GM10248 (cell line): ENCODE data around the gene PRKCB.

ENCODE experiments used
- CTCF ChIA-PET: fragments of 300-600 bp; sonication (Branson Sonifier 250); formaldehyde crosslinking; extraction: SDS; loops from one replicate; lab custom pipeline; 2021; ENCODE audit warnings: antibody characterized with exemption; lab: Yijun Ruan, JAX
- POLR2A ChIA-PET: fragments of 350-650 bp; sonication (Branson Sonifier 250); formaldehyde crosslinking; extraction: SDS; loops from one replicate; lab custom pipeline; 2020; ENCODE audit warnings: antibody characterized with exemption; lab: Yijun Ruan, JAX
- DNase-seq: peaks from one replicate; pipeline ENCODE4 v3.0.0; 2012; ENCODE audit errors: extremely low spot score
- TF ChIP-seq, protein P1 (sequence below): IDR thresholded peaks from 2 replicates; pipeline ENCODE4 v1.5.1; 2012; ENCODE audit warnings: mild to moderate bottlenecking, low read depth; ENCODE audit errors: extremely low read depth, missing control alignments, control extremely low read depth

PRKCB gene

DNA sequence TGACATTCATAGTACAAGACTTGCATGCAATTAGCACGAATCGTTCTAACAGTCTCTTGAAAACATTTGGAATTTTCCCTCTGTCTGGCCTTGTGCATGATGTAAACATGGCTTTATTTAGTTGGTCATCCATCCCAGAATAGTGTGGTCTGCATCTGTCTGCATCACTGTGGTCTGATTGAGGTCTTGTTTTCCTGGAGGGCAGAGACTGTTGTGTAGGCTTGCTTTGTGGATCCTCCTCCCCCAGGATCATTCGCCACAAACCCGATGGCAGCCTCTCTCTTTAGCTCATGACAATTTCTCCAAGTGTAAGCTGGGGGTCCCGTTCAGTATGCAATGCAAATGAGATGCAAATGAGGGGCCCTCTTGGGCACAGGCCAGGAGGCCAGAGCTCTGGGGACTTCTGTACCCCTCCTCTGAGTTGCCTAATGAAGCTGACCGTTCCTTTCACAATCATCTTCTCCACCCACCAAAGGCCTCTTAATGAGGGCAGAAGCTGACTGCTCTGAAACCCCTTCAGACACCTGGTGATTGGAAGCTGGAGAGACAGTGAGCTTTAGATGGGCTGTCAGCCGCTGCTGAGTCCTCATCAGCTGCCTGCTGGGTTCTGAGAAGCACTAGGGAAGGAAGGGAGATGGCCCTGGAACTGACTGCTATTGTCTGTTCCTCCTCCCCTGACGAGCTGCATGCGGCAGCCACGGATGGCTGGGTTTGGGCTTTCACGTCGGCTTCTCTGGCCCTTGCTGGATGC is 219.1 kb downstream of the PRKCB start:
- TF ChIP-seq, protein P1, sequence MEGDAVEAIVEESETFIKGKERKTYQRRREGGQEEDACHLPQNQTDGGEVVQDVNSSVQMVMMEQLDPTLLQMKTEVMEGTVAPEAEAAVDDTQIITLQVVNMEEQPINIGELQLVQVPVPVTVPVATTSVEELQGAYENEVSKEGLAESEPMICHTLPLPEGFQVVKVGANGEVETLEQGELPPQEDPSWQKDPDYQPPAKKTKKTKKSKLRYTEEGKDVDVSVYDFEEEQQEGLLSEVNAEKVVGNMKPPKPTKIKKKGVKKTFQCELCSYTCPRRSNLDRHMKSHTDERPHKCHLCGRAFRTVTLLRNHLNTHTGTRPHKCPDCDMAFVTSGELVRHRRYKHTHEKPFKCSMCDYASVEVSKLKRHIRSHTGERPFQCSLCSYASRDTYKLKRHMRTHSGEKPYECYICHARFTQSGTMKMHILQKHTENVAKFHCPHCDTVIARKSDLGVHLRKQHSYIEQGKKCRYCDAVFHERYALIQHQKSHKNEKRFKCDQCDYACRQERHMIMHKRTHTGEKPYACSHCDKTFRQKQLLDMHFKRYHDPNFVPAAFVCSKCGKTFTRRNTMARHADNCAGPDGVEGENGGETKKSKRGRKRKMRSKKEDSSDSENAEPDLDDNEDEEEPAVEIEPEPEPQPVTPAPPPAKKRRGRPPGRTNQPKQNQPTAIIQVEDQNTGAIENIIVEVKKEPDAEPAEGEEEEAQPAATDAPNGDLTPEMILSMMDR: no peak
- ChIA-PET POLR2A (no interaction called here), CTCF (interaction anchor here (0.6 to 3.7 kb wide), 4 partner anchors 9 to 254 kb away, joined by 3 to 27 read pairs (median 10); no protein-coding TSS in a partner anchor)
- DNase-seq: no peak

DNA sequence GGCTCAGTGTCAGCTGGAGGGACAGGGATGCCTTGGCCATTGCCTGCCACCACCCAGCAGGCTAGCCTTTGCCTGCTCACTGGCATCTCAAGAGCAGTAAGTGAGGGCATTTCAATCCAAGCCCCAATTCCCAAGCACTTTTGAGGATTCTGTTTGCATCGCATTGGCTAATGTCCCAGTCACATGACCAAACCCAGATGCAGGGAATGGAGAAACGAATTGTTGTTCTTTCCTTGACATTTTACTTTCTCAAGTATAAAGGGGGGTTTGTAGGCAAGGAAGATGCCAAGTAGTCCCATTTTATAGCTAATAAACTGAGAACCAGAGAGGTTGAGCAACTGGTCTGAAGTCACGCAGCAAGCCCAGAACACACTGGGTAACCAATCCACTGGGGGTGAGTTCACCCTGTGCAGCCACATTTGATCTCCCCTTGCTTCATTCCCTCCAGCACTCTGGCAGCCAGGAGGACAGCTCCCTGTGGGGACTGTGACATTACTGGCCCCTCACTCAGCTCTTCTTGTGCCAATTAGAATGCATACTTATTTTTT is 226.6 kb downstream of the PRKCB start:
- DNase-seq: no peak
- CTCF ChIA-PET: interaction anchor here (0.6 to 1.0 kb wide), 3 partner anchors 8 to 191 kb away, joined by 3 read pairs; no protein-coding TSS in a partner anchor
- POLR2A ChIA-PET: no interaction called here
- TF ChIP-seq, protein P1: no peak

GRCh38 chr16:24069036-24069590 is 233.3 kb downstream of the PRKCB start:
- DNase-seq: no peak
- ChIA-PET CTCF (interaction anchor here (0.6 to 4.1 kb wide), 3 partner anchors 10 to 185 kb away, joined by 3 to 34 read pairs (median 14); no protein-coding TSS in a partner anchor), POLR2A (no interaction called here)
- TF ChIP-seq, protein P1: no peak

DNA sequence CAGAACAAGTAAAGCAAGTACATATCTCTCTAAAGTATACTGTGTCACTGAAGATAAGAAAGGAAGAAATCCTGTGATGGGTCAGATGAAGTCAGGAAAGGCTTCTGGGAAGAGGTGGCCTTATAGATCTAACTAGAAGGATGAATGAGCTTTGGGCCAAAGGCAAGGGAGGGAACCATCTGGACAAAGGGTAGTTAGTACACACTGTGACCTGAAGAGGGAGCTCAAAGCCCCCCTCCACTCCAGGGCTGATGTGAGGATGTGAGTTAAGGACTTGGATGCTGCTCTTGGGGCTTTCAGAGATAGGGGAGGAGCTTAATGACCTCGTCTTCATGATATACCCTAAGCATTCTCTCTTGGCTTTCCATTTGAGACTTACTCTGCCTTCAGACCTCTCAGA is 235.1 kb downstream of the PRKCB start:
- DNase-seq: peak; percentile 65
- TF ChIP-seq, protein P1: peak; percentile 39
- ChIA-PET CTCF (interaction anchor here (0.5 to 4.1 kb wide), 38 partner anchors 8 to 531 kb away, joined by 3 to 34 read pairs (median 4); no protein-coding TSS in a partner anchor), POLR2A (no interaction called here)

DNA sequence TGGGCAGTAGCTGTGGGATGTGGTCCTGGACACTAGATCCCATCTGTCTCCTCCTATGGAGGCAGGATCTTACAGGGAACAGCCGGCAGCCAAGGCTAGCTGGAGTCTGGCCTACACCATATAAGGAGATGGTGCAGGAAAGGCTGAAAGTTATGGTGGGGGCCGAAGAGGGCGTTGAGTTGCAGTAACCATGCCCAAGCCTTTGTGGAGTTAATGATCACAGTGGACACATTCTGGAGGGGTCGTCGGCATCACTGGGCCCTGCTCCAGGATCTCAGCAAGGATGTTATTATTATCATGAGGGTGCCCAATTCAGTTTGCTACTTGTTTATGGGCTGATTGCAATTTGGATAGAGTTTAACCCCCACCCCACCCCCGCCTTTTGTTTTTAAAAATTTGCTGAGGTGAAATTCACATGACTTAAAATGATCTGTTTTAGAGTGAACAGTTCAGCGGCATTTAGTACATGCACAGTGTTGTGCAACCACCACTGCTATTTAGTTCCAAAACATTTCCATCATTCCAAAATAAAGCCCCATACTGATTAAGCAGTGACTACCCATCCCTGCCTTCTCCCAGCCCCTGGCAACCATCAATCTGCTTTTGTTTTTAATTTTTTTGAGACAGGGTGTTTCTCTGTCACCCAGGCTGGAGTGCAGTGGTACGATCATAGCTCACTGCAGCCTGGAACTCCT is 236.0 kb downstream of the PRKCB start:
- DNase-seq: no peak
- ChIA-PET CTCF (interaction anchor here (0.6 to 4.1 kb wide), 18 partner anchors 8 to 433 kb away, joined by 3 to 34 read pairs (median 8); no protein-coding TSS in a partner anchor), POLR2A (no interaction called here)
- TF ChIP-seq, protein P1: no peak

DNA sequence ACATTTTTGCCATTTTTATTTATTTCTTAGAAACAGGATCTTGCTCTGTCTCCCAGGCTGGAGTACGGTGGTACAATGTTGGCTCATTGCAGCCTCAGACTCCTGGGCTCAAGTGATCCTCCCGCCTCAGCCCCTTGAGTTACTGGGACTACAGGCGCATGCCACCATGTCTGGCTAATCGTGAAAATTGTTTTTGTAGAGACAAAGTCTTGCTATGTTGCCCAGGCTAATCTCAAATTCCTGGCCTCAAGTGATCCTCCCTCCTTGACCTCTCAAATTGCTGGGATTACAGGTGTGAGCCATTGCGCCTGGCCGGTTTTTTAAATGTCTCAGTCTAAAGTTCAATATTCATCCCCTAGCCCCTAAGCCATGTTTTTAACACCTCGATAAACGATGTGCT is 237.5 kb downstream of the PRKCB start:
- CTCF ChIA-PET: interaction anchor here (0.9 to 4.1 kb wide), 2 partner anchors 14 to 179 kb away, joined by 4 to 34 read pairs; no protein-coding TSS in a partner anchor
- POLR2A ChIA-PET: no interaction called here
- TF ChIP-seq, protein P1: no peak
- DNase-seq: no peak
